BLaER1 (cell line): ENCODE measurements around the gene CHRNB2.
A peak's percentile ranks its signal among the peaks of the same experiment; 100 is the strongest.

Experiments used
- H3K27ac ChIP-seq: shearing (Covaris generic); formaldehyde crosslinking; 2 replicates; pipeline ENCODE4 v1.8.1; 2022
- H3K27me3 ChIP-seq: shearing (Covaris generic); formaldehyde crosslinking; 2 replicates; pipeline ENCODE4 v1.8.1; 2022
- H3K36me3 ChIP-seq: shearing (Covaris generic); formaldehyde crosslinking; 2 replicates; pipeline ENCODE4 v1.8.1; 2022
- H3K4me1 ChIP-seq: shearing (Covaris generic); formaldehyde crosslinking; 2 replicates; pipeline ENCODE4 v1.8.1; 2022
- H3K4me2 ChIP-seq: shearing (Covaris generic); formaldehyde crosslinking; 2 replicates; pipeline ENCODE4 v1.8.1; 2022
- H3K4me3 ChIP-seq: shearing (Covaris generic); formaldehyde crosslinking; 2 replicates; pipeline ENCODE4 v1.8.1; 2022
- H3K9ac ChIP-seq: shearing (Covaris generic); formaldehyde crosslinking; 2 replicates; pipeline ENCODE4 v1.8.1; 2022
- H3K9me3 ChIP-seq: shearing (Covaris generic); formaldehyde crosslinking; 2 replicates; pipeline ENCODE4 v1.8.1; 2022
- H4K20me1 ChIP-seq: shearing (Covaris generic); formaldehyde crosslinking; 2 replicates; pipeline ENCODE4 v1.8.1; 2022
- Cebpa-rat ChIP-seq: shearing (Covaris generic); IDR thresholded peaks from 2 replicates; pipeline ENCODE4 v1.8.1; 2022

Gene CHRNB2

GRCh38 chr1:154577346-154578057, 9.9 kb downstream of the CHRNB2 start:
- Histone ChIP-seq H3K36me3 (peaks cover 50% of the 10 kb centered on the region), H3K9ac (no peak overlapping the region; the same call in 1 of the 2 replicates), H3K9me3 (no peaks in the 10 kb centered on the region), H4K20me1 (peaks cover 56% of the 10 kb centered on the region), H3K4me2 (peak overlapping the region; percentile 72), H3K27me3 (no peaks in the 10 kb centered on the region), H3K27ac (peak overlapping the region; percentile 53; the same call in 1 of the 2 replicates), H3K4me3 (no peak overlapping the region), H3K4me1 (peaks cover 72% of the 10 kb centered on the region)
- no peak for TF ChIP-seq Cebpa-rat

- Histone ChIP-seq H3K9me3 (no peaks in the 10 kb centered on the region), H3K4me1 (peaks cover 66% of the 10 kb centered on the region), H3K27me3 (no peaks in the 10 kb centered on the region), H3K4me2 (peak overlapping the region; percentile 72), H3K9ac (peak overlapping the region; percentile 20; the same call in 1 of the 2 replicates), H4K20me1 (peaks cover 62% of the 10 kb centered on the region), H3K4me3 (no peak overlapping the region), H3K27ac (peak overlapping the region; percentile 53; the same call in 1 of the 2 replicates), H3K36me3 (peaks cover 55% of the 10 kb centered on the region)
- TF ChIP-seq Cebpa-rat, result no peak
Observed at GRCh38 chr1:154578058-154578418, 10.5 kb downstream of the CHRNB2 start.

GRCh38 chr1:154579374-154579773, 11.8 kb downstream of the CHRNB2 start:
- Histone ChIP-seq H3K4me1 (peaks cover 53% of the 10 kb centered on the region), H3K27ac (no peak overlapping the region), H3K4me2 (peak overlapping the region; percentile 72; the same call in 1 of the 2 replicates), H3K27me3 (no peaks in the 10 kb centered on the region), H3K36me3 (peaks cover 68% of the 10 kb centered on the region), H3K4me3 (no peak overlapping the region), H4K20me1 (peaks cover 75% of the 10 kb centered on the region), H3K9ac (no peak overlapping the region), H3K9me3 (no peaks in the 10 kb centered on the region)
- TF ChIP-seq Cebpa-rat, result no peak

- no peak for TF ChIP-seq Cebpa-rat
- peaks cover 29% of the 10 kb centered on the region for H3K4me1 ChIP-seq
- H3K4me3 ChIP-seq, result no peak overlapping the region
- H3K27me3 ChIP-seq, result no peaks in the 10 kb centered on the region
- H3K9ac ChIP-seq, result no peak overlapping the region
- H3K9me3 ChIP-seq, result no peaks in the 10 kb centered on the region
- peaks cover 80% of the 10 kb centered on the region for H4K20me1 ChIP-seq
- no peak overlapping the region for H3K4me2 ChIP-seq
- H3K36me3 ChIP-seq, result peaks cover 92% of the 10 kb centered on the region
- no peak overlapping the region for H3K27ac ChIP-seq
Observed at GRCh38 chr1:154581766-154582165, 14.2 kb downstream of the CHRNB2 start.

GRCh38 chr1:154582885-154583284, 15.3 kb downstream of the CHRNB2 start:
- H3K4me3 ChIP-seq, result no peak overlapping the region
- no peak overlapping the region for H3K4me2 ChIP-seq
- H3K36me3 ChIP-seq, result peaks cover 100% of the 10 kb centered on the region
- H3K9ac ChIP-seq, result no peak overlapping the region
- peaks cover 18% of the 10 kb centered on the region for H3K4me1 ChIP-seq
- H3K27me3 ChIP-seq, result no peaks in the 10 kb centered on the region
- no peak overlapping the region for H3K27ac ChIP-seq
- H4K20me1 ChIP-seq, result peaks cover 85% of the 10 kb centered on the region
- no peak for TF ChIP-seq Cebpa-rat
- no peaks in the 10 kb centered on the region for H3K9me3 ChIP-seq

- Histone ChIP-seq H3K27me3 (no peaks in the 10 kb centered on the region), H4K20me1 (peaks cover 85% of the 10 kb centered on the region), H3K4me1 (peaks cover 9% of the 10 kb centered on the region), H3K4me3 (no peak overlapping the region), H3K9ac (no peak overlapping the region), H3K36me3 (peaks cover 100% of the 10 kb centered on the region), H3K27ac (no peak overlapping the region), H3K9me3 (no peaks in the 10 kb centered on the region), H3K4me2 (no peak overlapping the region)
- no peak for TF ChIP-seq Cebpa-rat
Observed at GRCh38 chr1:154583773-154584172, 16.2 kb downstream of the CHRNB2 start.

GRCh38 chr1:154584267-154584994, 16.9 kb downstream of the CHRNB2 start:
- Histone ChIP-seq H3K36me3 (peaks cover 100% of the 10 kb centered on the region), H3K4me2 (no peak overlapping the region), H3K27me3 (no peaks in the 10 kb centered on the region), H3K9me3 (no peaks in the 10 kb centered on the region), H3K27ac (no peak overlapping the region), H4K20me1 (peaks cover 85% of the 10 kb centered on the region), H3K9ac (no peak overlapping the region), H3K4me1 (peaks cover 3% of the 10 kb centered on the region), H3K4me3 (no peak overlapping the region)
- no peak for TF ChIP-seq Cebpa-rat

GRCh38 chr1:154586231-154586630, 18.7 kb downstream of the CHRNB2 start:
- Histone ChIP-seq H4K20me1 (peaks cover 87% of the 10 kb centered on the region), H3K9me3 (no peaks in the 10 kb centered on the region), H3K4me2 (no peak overlapping the region), H3K9ac (no peak overlapping the region), H3K4me3 (no peak overlapping the region), H3K27ac (no peak overlapping the region), H3K4me1 (no peaks in the 10 kb centered on the region), H3K36me3 (peaks cover 100% of the 10 kb centered on the region), H3K27me3 (no peaks in the 10 kb centered on the region)
- TF ChIP-seq Cebpa-rat, result no peak

GRCh38 chr1:154586641-154587040, 19.1 kb downstream of the CHRNB2 start:
- Histone ChIP-seq H3K4me2 (no peak overlapping the region), H3K4me1 (no peaks in the 10 kb centered on the region), H3K27ac (no peak overlapping the region), H3K9me3 (no peaks in the 10 kb centered on the region), H3K27me3 (no peaks in the 10 kb centered on the region), H3K9ac (no peak overlapping the region), H4K20me1 (peaks cover 91% of the 10 kb centered on the region), H3K36me3 (peaks cover 100% of the 10 kb centered on the region), H3K4me3 (no peak overlapping the region)
- TF ChIP-seq Cebpa-rat, result no peak

GRCh38 chr1:154589780-154590179, 22.2 kb downstream of the CHRNB2 start:
- Histone ChIP-seq H4K20me1 (peaks cover 97% of the 10 kb centered on the region), H3K9me3 (no peaks in the 10 kb centered on the region), H3K36me3 (peaks cover 100% of the 10 kb centered on the region), H3K9ac (no peak overlapping the region), H3K4me1 (no peaks in the 10 kb centered on the region), H3K27ac (no peak overlapping the region), H3K27me3 (no peaks in the 10 kb centered on the region), H3K4me3 (no peak overlapping the region), H3K4me2 (no peak overlapping the region)
- TF ChIP-seq Cebpa-rat, result no peak
